Stimulated activated CD8-positive, alpha-beta memory T cell treated with anti-CD3 and anti-CD28 coated beads, Interleukin-4, amount 100 ng/mL, for 48 hours (primary cell): ENCODE data around the gene CAPN8.

Source experiments
- DNase-seq: peaks from one replicate; pipeline ENCODE4 v3.0.0-alpha.2; 2020

Gene CAPN8

GRCh38 chr1:223700942-223701637 is 35.6 kb upstream of the CAPN8 start:
- peak; percentile 52 for DNase-seq

GRCh38 chr1:223700388-223700918 is 35.0 kb upstream of the CAPN8 start:
- DNase-seq: no peak

- DNase-seq: no peak
Observed at GRCh38 chr1:223695941-223696340, 30.4 kb upstream of the CAPN8 start.

GRCh38 chr1:223695014-223695548 is 29.6 kb upstream of the CAPN8 start:
- DNase-seq: no peak

GRCh38 chr1:223691121-223691520 is 25.6 kb upstream of the CAPN8 start:
- DNase-seq: no peak

GRCh38 chr1:223684488-223684792 is 18.9 kb upstream of the CAPN8 start:
- no peak for DNase-seq

- DNase-seq: peak; percentile 73
Observed at GRCh38 chr1:223683586-223684487, 18.3 kb upstream of the CAPN8 start.

GRCh38 chr1:223682502-223682901 is 17.0 kb upstream of the CAPN8 start:
- DNase-seq: no peak

GRCh38 chr1:223680188-223680587 is 14.7 kb upstream of the CAPN8 start:
- DNase-seq: no peak

GRCh38 chr1:223678841-223679240 is 13.3 kb upstream of the CAPN8 start:
- no peak for DNase-seq

GRCh38 chr1:223674119-223674890 is 8.8 kb upstream of the CAPN8 start:
- no peak for DNase-seq

- no peak for DNase-seq
Observed at GRCh38 chr1:223670458-223671159, 5.1 kb upstream of the CAPN8 start.

GRCh38 chr1:223669003-223669795 is 3.7 kb upstream of the CAPN8 start:
- DNase-seq: no peak

- no peak for DNase-seq
Observed at GRCh38 chr1:223667484-223668182, 2.1 kb upstream of the CAPN8 start.

- no peak for DNase-seq
Observed at GRCh38 chr1:223664106-223664505, 1.4 kb downstream of the CAPN8 start.

- no peak for DNase-seq
Observed at GRCh38 chr1:223662943-223663342, 2.6 kb downstream of the CAPN8 start.

- DNase-seq: no peak
Observed at GRCh38 chr1:223659711-223660110, 5.8 kb downstream of the CAPN8 start.

GRCh38 chr1:223657978-223658377 is 7.5 kb downstream of the CAPN8 start:
- DNase-seq: no peak

- no peak for DNase-seq
Observed at GRCh38 chr1:223654083-223654482, 11.4 kb downstream of the CAPN8 start.

- no peak for DNase-seq
Observed at GRCh38 chr1:223653431-223653830, 12.1 kb downstream of the CAPN8 start.

GRCh38 chr1:223653015-223653414 is 12.5 kb downstream of the CAPN8 start:
- no peak for DNase-seq
